Activated CD4-positive, alpha-beta T cell treated with anti-CD3 and anti-CD28 coated beads, Interleukin-2, Interleukin-4, amounts not matched to agents 100 ng/mL and 50 ng/mL, durations not matched to agents 16 hours and 8 hours (primary cell): ENCODE results near the gene TOR2A.

Experiments
- DNase-seq: peaks from one replicate; pipeline ENCODE4 v3.0.0-alpha.2; 2020; ENCODE audit warnings: low spot score

TOR2A gene

DNA sequence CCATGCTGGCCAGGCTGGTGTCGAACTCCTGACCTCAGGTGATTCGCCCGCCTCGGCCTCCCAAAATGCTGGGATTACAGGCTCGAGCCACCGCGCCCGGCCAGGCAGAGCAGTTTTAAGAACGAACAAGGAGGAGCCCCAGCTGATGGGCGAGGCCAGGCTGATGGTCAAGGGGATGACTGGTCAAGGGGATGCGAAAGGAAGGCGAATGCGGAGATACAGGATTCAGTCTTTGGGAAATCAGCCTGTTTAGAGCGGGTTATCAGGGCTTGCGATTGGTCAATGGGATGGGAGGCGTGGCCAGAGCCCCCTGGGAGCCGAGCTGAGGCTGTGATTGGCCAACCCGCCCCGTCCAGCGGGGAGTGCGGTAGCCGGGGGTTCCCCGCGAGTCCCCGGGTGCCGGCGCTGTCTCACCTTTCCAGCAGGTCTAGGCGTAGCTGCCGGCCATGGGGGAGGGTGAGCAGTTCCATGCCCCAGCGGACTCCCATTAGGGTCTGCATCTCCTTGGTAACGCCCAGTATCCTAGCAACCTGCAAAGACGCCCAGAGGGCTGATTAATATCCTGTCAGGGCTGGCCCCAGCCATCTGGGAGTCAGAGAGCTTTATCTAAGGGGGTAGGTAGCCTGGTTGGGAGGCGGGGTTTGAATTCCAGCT lies 7.5 kb upstream of the TOR2A start:
- DNase-seq: no peak

- no peak for DNase-seq
Observed at GRCh38 chr9:127741831-127742434, 6.8 kb upstream of the TOR2A start.

- no peak for DNase-seq
Observed at GRCh38 chr9:127739614-127740330, 4.7 kb upstream of the TOR2A start.

- DNase-seq: no peak
Observed at GRCh38 chr9:127738666-127739065, 3.6 kb upstream of the TOR2A start.

DNA sequence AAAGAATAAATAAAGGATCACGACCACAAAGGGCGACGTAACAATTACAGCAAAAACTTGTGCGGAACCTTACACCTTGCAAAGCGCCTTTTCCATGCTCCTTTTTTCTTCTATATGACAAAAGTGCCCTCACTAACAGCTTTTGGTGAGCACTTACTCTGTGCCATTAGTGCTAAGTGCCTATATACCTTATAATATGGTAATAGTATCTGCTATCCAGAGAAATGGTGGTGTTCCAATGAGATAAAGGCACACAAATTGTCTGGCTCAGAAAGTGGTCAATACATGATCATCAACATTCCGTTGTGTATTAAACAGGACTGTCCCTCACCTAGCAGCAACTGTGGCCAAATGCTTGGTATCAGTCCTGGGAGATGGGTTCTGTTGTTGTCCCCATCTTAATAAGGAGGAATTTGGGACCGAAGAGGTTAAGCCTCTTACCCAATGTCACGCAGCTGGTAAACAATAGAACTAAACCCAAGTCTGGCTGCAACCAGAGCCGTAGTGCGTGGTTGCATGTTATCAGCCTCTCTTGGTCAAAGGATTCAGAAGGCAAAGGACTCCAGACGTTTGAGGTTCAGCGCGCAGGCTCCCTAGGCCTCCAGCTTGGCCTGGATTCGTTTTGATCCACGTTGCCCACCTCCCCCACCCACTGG lies 564 bp upstream of the TOR2A start:
- DNase-seq: no peak

GRCh38 chr9:127734247-127734746 lies 797 bp downstream of the TOR2A start:
- no peak for DNase-seq

- no peak for DNase-seq
Observed at GRCh38 chr9:127733614-127734013, 1.5 kb downstream of the TOR2A start.

DNA sequence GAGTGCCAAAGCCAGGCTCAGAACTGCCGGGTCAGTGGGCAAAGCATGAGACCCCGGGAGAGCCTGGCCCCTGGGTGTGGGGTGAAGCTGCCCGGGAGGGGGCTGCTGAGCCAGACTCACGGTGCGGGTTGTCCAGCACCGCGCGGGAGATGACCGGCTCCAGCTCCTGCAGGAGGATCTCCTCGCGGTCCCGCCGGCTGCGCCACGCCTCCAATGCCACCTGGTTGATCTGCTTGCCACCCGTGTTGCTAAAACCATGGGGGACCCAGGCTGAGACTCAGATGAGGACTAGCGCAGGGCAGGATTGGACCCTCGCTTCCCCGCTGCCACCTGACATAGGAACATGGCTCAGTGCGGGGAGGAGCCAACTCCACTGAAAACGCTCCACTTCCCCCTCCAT lies 2.6 kb downstream of the TOR2A start:
- DNase-seq: no peak

- no peak for DNase-seq
Observed at GRCh38 chr9:127731938-127732337, 3.2 kb downstream of the TOR2A start.

GRCh38 chr9:127730799-127731410 lies 4.2 kb downstream of the TOR2A start:
- no peak for DNase-seq

GRCh38 chr9:127730262-127730661 lies 4.8 kb downstream of the TOR2A start:
- no peak for DNase-seq

DNA sequence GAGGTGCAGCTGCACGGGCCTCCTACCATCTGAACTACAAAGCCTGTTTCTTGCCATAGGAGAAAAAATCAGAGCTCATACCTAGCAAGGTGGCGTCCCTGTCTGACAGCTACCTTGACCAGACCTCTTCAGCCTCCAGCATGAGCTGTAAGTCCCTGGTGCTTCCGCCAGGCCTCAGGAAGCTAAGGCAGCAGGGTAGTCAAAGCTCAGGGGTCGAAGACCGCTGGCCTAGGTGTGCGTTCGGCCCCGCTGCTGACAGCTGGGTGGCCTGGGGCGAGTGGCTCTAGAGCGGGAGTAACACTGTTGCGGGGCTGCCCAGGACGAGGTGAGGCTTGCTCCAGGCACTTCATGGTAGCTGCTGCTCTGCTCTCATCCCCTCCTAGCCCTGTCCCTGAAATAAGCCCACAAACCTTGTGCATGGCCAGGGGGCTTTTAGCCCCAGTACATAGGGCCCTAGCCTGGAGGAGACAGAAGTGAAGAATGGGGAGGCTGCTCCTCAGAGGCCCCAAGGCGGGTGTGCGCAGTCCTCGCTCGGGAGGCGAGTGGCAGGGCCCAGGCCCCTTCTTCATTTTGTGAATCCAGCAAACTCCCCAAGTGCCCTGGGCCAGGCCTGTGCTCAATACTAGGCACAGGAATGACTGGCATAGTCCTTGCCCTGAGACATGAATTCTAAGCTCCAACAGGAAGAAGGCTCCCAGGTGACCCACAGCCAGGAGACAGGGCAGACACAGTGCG lies 5.4 kb downstream of the TOR2A start:
- no peak for DNase-seq

DNA sequence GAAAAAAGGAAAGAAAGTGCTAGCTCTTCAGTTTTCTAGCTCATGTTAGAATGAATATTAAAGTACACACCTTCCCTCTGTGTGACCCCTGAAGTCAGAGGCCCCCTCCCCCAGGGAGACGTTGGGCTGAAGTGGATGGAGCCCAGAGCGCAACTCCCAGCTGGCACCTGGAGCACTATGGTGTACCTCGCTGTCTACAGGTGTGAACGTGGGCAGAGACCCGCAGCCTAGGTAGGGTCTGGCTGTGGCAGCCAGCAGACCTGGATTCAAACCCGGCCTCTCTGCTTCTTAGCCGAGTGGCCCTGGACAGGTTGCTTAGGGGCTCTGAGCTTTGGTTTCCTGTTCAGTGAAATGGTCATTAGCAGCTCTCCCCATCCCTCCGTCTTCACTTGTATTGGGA lies 6.3 kb downstream of the TOR2A start:
- DNase-seq: no peak

GRCh38 chr9:127726871-127727270 lies 8.2 kb downstream of the TOR2A start:
- DNase-seq: no peak

- DNase-seq: no peak
Observed at GRCh38 chr9:127724012-127724411, 11.1 kb downstream of the TOR2A start.

- DNase-seq: no peak
Observed at GRCh38 chr9:127723444-127723843, 11.7 kb downstream of the TOR2A start.

DNA sequence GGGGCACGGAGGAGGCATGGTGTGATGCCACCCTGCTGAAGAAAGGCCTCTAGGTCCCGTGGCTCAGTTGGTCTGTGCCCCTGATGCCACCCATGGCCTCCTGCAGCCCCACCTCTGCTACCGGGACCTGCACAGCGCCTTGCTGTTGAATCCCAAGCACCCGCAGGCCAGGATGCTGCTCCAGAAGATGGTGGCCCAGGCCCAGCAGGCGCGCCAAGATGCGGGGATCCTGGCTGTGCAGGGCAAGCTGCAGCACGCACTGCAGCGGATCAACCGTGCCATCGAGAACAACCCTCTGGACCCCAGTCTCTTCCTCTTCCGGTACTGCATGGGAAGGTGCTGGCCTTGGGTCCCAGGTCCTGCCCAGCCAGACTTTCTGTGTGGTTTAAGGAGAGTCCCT lies 12.1 kb downstream of the TOR2A start:
- no peak for DNase-seq

DNA sequence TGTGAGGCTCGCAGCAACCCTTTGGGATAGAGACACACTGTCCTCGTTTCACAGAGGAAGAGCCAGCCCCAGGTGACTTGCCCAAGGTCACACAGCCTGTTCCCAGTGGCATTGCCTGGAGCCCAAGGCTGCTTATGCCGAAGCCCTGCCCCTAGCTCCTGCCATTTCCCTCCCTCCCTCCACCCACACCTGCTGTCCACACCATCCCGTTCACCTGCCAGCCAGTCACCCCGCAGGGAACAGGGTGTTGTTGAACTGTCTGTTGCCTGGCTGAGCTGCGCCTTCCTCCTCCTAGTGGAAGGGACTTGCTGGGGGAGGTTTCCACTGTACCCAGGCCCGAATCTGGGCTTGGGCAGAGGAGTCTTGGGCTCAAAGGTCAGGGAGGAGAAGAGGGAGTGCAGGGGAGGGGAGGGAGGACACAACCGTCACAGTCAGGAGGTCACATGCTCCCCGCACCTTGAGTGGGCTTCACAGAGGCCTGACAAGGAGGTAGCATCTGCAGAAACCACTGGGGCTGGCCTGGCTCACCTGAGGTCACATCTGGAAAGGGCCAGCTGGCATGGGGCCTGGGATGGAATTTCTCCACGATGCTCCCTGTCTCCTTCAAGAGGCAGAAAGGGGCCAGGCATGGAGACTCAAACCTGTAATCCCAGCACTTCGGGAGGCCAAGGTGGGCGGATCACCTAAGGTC lies 12.9 kb downstream of the TOR2A start:
- DNase-seq: no peak

DNA sequence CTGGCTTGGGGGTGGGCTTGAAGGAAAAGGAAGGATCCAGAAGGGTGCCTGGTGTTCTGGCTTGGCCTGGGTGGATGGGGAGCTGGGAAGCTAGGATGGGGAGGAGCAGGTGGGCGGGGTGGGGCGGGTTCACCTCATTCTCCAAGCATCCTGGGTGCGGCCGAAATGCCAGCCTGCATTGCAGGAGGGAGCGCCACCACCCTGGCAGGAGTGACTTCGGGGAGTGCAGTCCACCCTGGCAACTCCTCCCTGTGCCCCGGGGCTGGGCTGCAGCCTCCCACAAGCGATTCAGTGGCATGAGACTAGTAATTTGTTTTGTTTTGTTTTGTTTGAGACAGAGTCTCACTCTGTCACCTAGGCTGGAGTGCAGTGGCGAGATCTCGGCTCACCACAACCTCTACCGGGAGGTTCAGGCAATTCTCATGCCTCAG lies 13.7 kb downstream of the TOR2A start:
- no peak for DNase-seq

DNA sequence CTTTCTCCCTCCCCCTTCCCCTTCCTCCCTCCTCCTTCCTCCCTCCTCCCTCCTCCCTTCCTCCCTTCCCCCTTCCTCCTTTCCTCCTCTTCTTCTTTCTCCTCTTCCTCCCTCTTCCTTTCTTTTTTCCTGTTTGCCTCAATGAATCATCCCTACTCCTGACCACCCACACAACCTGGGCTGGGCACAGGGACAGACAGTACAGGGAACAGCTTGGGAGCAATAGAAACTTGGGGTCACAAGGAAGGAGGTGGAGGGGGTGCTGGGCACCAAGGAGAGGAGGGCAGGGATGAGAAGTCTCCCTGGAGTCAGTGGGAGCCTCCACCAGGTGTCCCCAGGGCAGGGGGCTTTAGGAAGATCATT lies 14.2 kb downstream of the TOR2A start:
- DNase-seq: no peak
